GM18951 (cell line): ENCODE data around the gene MTURN.

ENCODE experiments used
- POLR2A ChIP-seq: IDR thresholded peaks from 4 replicates; pipeline ENCODE4 v1.6.1; 2011; ENCODE audit warnings: mild to moderate bottlenecking; ENCODE audit not compliant: insufficient read length, insufficient read depth; ENCODE audit errors: extremely low read depth
- in situ Hi-C: fragments of 300-500 bp; cut with MboI; formaldehyde crosslinking; loops from one replicate; pipeline ENCODE4 v1.12.0; 2022; ENCODE audit warnings: low sequenced_read_pairs, mixed read lengths, inconsistent platforms; ENCODE audit not compliant: unreplicated experiment

Gene MTURN

DNA sequence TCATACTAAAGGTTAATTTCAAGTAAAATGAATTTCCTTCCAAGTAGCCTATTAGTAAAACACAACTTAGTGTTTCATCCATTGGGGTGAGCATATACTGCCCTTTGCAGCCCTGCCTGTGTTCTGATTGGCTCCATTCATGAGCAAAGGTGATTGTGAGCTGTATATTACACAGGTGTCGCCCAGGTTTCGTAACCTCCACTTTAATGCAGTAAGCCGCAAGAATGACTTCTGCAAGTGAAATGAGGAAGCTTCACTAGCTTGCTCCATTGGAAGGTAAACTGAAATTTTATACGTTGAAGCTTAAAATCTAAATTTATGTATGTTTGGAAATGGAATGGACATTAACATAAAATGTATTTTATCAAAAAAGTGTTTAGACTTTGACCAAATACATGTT, 24.4 kb downstream of the MTURN start:
- no peak for TF ChIP-seq POLR2A
- in situ Hi-C loops: no loop called here

DNA sequence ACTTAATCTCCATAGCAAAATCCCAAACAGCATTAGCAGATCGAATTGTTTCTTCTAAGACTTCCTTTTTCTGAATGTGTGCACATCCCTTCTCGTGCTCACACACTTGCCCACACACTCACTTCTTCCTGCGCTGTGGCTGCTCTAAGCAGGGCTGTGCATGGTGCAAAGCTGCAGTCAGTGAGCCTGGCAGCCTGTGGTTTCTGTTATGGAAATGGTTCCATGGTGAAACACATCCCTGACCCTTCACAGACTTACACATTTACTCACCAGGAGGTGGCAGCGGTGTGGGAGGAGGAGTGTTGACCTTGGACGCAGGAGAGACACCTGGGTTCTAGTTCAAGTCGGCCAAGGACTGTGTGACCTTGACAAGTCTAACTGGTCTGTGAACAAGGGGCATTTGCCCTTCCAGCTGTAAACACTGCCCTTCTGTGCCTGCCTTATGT, 24.9 kb downstream of the MTURN start:
- no peak for TF ChIP-seq POLR2A
- in situ Hi-C loops: loop anchor here (10.0 kb wide), 1 partner anchor 115 kb away; no protein-coding TSS in a partner anchor

DNA sequence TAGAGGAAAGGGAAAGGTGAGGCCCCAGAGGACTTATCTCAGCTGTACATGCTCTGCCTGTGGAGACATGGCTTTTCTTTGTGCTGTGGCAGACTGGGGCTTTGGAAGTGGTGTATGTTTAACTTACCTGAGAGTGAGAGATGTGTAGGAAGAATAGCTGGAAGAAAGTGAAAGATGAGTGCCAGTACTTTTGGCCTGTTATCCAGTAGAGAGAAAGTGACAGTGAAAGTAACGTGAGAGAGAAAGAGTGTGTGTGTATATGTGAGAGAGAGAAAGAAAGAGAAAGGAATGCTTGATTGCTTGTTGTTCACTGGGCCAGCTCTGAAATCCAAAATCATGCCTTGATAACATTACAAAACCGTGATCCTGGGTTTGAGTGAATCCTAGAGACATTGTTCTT, 25.5 kb downstream of the MTURN start:
- in situ Hi-C loops: loop anchor here (10.0 kb wide), 1 partner anchor 114 kb away; no protein-coding TSS in a partner anchor
- TF ChIP-seq POLR2A: no peak

DNA sequence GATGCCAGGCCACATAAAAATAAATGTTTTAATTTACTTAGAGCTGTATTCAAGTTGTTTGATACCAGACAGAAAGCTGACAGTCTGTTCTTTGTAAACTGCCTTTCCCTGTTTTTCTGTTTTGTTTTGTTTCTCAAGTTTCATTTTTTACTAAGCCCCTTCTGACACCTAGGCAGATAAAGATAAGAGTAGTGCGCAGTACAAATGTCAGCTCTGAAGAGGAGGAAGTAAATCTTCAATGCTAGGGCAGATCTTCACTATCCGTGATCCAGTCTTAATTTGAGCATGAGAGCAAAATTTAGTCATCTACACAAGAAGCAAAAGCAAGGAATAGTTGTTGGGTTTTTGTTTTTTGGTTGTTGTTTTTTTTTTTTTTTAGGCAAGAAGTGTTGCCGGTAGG, 27.3 kb downstream of the MTURN start:
- no peak for TF ChIP-seq POLR2A
- in situ Hi-C loops: loop anchor here (10.0 kb wide), 1 partner anchor 113 kb away; no protein-coding TSS in a partner anchor

DNA sequence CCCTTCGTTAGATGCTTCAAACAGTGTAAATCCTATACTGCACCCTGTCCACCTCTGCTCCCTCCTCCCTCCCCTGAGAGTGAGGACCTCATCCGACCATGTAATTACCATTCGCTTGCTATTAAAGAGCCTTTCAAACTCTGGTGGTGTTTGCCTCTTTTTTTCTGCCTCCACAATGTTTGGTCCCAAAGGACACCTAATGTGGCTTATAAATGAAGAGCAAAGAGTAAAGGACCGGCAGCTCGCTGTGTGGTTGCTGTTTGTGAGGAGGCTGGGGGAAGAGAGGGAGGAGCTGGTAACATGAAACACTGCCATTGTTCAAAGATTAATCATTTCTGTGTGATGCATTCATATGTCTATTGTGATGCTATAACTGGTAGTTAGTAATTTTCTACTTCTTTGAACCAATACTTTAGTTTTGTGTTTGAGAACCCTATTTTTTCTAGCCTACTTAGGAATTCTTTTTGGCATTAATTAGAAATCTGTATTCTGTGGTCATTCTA, 27.9 kb downstream of the MTURN start:
- no peak for TF ChIP-seq POLR2A
- in situ Hi-C loops: loop anchor here (10.0 kb wide), 1 partner anchor 112 kb away; no protein-coding TSS in a partner anchor

DNA sequence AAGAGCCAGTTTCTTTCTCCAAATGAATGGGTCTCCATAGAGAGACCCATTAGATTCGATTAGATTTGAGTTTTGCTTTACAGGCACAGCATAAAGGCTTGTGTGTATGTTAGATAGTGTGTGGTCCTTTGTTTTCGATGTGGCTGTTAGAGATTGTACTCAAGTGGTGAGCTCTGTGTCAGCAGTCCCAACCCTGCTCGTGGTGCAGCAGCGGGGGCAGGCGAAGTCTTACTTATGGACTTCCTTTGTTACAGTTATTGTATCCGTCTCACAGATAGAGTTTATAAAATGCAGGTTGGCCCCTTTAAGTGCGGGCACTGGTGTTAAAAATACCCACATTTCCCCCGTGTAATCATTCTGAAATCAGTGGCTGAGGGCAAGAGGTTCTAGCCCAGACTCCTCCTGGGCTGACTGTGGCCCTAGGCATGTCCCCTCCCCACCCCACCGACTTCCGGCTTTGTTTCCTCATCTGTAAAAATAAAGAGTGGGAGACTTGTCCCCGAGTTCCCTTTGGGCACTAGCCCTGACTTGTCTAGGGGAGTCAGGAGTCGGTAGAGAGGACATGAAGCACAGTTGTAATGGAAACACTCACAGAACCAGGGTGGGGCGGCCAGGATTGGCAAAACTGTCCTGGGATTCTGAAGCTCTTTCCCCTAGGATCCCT, 28.6 kb downstream of the MTURN start:
- in situ Hi-C loops: loop anchor here (10.0 kb wide), 1 partner anchor 111 kb away; no protein-coding TSS in a partner anchor
- TF ChIP-seq POLR2A: no peak

DNA sequence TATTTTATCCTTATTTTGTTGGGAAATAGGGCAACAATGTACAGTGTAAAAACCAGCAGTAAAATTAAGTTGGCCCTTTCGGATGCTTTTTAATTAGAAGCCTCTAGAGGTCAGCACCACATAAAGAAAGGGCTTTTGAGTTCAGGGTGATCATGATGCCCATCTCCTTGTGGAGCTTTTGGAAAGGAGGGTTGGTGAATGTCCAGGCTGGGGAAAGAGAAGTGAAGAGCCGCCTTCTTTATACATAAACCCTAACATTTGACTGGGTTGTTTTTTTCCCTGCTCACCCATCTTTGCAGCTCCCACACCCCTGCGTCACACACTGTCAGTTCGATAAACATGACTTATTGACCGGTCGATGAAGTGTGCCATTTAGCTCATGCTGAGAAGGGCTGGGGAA, 29.8 kb downstream of the MTURN start:
- in situ Hi-C loops: loop anchor here (10.0 kb wide), 1 partner anchor 110 kb away; no protein-coding TSS in a partner anchor
- TF ChIP-seq POLR2A: no peak

DNA sequence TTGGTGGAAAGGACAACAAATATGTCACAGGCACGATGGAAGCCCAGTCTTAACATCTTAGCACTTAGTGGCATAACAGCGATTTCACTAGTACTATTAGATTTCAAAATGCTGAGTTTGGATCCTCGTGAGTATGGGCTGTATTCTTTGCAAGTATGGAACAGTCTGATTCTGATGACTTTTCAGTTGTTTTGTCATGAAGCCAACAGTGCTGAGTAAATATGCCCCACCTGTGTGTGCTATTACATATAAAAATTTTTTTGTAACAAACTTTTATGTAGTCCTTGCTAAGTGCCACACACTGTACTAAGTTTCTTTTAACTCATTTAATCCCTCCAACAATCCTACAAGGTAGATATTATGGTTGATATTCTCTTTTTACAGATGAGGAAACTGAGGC, 30.8 kb downstream of the MTURN start:
- TF ChIP-seq POLR2A: no peak
- in situ Hi-C loops: loop anchor here (10.0 kb wide), 1 partner anchor 109 kb away; no protein-coding TSS in a partner anchor

DNA sequence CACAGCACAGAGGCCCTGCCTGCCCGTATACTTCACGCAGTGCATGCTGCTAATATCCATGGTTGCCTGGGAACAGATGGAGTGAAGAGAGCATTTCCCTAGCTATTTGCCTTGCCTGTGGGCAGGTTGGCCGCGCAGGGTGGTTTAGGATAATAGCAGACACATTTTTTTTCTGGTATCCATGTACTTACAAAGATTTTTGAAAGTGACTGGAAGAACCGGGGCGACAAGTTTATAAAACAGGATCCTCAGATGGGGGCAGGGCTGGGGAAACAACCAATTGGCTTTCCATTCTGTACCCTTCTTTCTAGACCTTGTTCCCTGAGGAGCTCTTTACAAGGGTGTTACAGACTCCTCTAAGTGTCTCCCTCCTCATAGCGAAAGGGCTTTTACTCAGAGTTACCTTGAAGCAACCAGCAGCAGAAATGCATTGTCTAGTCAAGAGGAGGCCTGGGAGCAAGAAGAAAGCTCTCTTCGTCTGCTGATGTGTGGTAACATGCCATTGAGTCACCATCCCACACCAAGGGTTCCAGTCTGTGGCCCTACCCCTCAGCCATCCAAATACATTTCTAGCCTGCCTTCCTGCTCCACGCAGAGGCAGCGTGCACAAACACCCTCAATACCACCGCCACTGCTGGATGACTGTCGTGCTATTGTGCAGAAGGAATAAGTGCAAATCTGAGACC, 31.5 kb downstream of the MTURN start:
- no peak for TF ChIP-seq POLR2A
- in situ Hi-C loops: loop anchor here (10.0 kb wide), 1 partner anchor 109 kb away; no protein-coding TSS in a partner anchor

DNA sequence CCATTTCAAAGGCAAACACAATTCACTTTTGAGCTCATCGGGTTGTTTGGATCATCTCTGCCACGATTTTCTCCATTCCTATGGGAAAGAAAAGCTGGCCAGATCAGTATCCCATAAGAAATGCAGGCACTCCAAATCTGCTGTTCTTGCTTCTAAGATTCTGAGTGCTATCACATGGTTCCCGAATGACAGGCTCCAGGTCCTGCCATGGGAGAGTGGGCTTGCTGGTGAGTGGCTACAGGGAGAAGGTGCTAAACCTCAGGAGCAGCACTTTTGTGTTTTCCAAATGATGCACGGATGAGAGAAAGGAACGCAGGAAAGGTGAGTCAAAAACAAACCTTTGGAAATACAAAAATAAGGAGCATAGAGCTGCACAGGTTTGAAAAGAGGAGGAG, 32.1 kb downstream of the MTURN start:
- no peak for TF ChIP-seq POLR2A
- in situ Hi-C loops: loop anchor here (10.0 kb wide), 1 partner anchor 108 kb away; no protein-coding TSS in a partner anchor

DNA sequence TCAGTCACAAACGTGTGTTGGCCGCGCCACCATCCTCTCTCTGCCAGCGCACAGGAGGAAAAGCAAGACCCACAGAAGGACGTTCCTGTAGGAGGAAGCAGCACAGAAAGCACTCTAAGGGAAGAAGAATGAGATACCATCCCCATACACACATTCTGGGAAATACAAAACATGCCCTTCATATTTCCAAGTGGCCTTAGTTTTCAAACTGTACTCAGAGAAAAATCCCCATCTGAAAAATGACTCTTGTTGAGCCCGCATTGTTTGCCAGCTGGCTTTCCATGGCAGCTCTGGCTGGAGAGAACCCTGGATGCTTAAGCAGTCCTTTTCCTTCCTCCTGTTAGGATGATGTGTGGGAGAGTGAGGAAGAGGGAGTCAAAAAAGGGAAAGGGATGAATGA, 33.1 kb downstream of the MTURN start:
- no peak for TF ChIP-seq POLR2A
- in situ Hi-C loops: loop anchor here (10.0 kb wide), 1 partner anchor 107 kb away; no protein-coding TSS in a partner anchor

DNA sequence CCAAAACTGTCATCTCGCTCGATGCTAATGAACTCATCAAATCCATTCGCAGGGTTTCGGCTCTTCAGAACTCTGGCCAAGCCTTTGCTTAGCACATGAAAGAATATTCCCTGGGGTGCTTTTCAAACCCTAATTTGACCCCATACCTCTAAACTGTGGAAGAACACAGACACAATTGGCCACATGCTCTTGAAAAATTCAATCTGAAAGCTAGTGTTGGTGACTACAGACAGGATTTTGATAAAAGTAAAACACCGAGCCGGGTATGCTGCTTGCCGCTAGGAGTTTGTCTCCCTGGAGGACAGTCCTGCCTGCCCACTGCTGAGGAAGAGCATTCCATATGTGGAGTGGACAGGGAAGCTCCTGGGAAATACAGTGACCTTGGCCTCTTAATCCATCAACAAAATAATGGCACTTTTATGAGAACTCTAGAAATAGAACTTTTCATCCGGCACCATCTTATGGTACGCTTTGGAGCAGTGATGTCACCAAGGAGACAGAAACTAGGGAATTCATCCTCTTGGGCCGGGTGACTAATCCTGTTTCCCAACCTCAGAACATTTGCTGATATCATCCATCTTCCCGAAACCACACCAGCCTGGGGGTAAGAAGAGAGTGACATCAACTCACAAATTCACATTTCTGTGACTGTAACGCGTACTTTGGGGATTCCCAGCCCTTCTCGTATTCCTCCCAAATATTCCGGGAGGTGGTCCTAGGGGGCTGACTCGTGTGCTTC, 34.2 kb downstream of the MTURN start:
- in situ Hi-C loops: loop anchor here (10.0 kb wide), 1 partner anchor 106 kb away; no protein-coding TSS in a partner anchor
- no peak for TF ChIP-seq POLR2A

DNA sequence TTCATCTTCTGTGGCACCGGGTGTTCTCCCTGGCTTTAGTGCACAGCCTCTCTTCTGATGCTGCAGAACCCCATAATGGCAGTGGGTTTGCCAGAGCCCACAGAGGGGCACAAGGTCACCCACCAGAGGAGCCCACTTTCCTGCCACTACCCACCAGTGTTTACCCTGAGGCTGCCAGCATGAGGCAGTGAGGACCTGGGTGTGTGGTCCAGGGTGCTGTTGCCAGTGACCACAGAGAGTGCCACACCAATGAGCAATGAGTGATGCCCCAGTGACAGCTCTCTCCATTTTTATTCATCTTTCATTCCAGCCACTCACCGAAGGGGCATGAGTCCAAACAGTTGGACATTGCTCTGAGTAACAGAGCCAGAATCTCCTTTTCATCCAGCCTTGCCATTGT, 34.8 kb downstream of the MTURN start:
- TF ChIP-seq POLR2A: no peak
- in situ Hi-C loops: loop anchor here (10.0 kb wide), 1 partner anchor 105 kb away; no protein-coding TSS in a partner anchor
